WTC11 (cell line): Measurements from ENCODE around the gene WDR64. TPM values are rescaled to one million over a fixed set of nuclear protein-coding genes. Genes with fewer than 3 reads are reported as not detected.

ENCODE experiments used
- ATAC-seq: fragments of 200-7000 bp; cut with Tn5 transposase; 2 replicates; pipeline ENCODE4 v1.10.0; 2021; ENCODE audit warnings: mild to moderate bottlenecking, moderate library complexity
- CTCF ChIA-PET: fragments of 300-600 bp; sonication (Branson Sonifier 250); formaldehyde crosslinking; loops from one replicate; lab custom pipeline; 2021; ENCODE audit warnings: antibody characterized with exemption; lab: Charles Lee
- POLR2A ChIA-PET: fragments of 350-600 bp; sonication (Branson Sonifier 250); formaldehyde crosslinking; loops from one replicate; lab custom pipeline; 2021; ENCODE audit warnings: antibody characterized with exemption; lab: Charles Lee
- DNase-seq: peaks from one replicate; pipeline ENCODE4 v3.0.0; 2021; ENCODE audit warnings: low spot score
- H3K27ac Mint-ChIP-seq: 2 replicates; pipeline ENCODE4 v1.8.0; 2021; ENCODE audit warnings: mixed read lengths
- H3K27me3 Mint-ChIP-seq: 2 replicates; pipeline ENCODE4 v1.8.0; 2021; ENCODE audit warnings: low read depth, mild to moderate bottlenecking, moderate library complexity, mixed read lengths
- H3K36me3 Mint-ChIP-seq: 2 replicates; pipeline ENCODE4 v1.8.0; 2021; ENCODE audit warnings: mixed read lengths
- H3K4me1 Mint-ChIP-seq: 2 replicates; pipeline ENCODE4 v1.8.0; 2022; ENCODE audit warnings: mixed read lengths
- H3K4me3 Mint-ChIP-seq: 2 replicates; pipeline ENCODE4 v1.8.0; 2021; ENCODE audit warnings: mild to moderate bottlenecking, moderate library complexity, mixed read lengths
- H3K9me3 Mint-ChIP-seq: 2 replicates; pipeline ENCODE4 v1.8.0; 2021; ENCODE audit warnings: mixed read lengths
- ATF1 ChIP-seq: sonication (generic); formaldehyde crosslinking; IDR thresholded peaks from 2 replicates; pipeline ENCODE4 v1.8.1; 2023; ENCODE audit warnings: mild to moderate bottlenecking, moderate library complexity, missing genetic modification reagents
- CBFB ChIP-seq: sonication (generic); formaldehyde crosslinking; IDR thresholded peaks from 2 replicates; pipeline ENCODE4 v1.8.1; 2022; ENCODE audit warnings: mild to moderate bottlenecking, low read depth, missing genetic modification reagents
- FOXK1 ChIP-seq: sonication (generic); formaldehyde crosslinking; IDR thresholded peaks from 2 replicates; pipeline ENCODE4 v1.8.0; 2022; ENCODE audit warnings: mild to moderate bottlenecking, moderate library complexity, missing genetic modification reagents
- FOXP1 ChIP-seq: sonication (generic); formaldehyde crosslinking; IDR thresholded peaks from 2 replicates; pipeline ENCODE4 v1.8.0; 2022; ENCODE audit warnings: missing genetic modification reagents, mild to moderate bottlenecking, moderate library complexity, borderline replicate concordance
- GABPB1 ChIP-seq: sonication (generic); formaldehyde crosslinking; IDR thresholded peaks from 2 replicates; pipeline ENCODE4 v1.8.1; 2023; ENCODE audit warnings: mild to moderate bottlenecking, missing genetic modification reagents
- JAZF1 ChIP-seq: fragments of 250-450 bp; sonication (Bioruptor Pico); IDR thresholded peaks from 2 replicates; pipeline ENCODE4 v1.9.0; 2021; ENCODE audit warnings: moderate library complexity, mild to moderate bottlenecking, inconsistent platforms
- NFYB ChIP-seq: sonication (generic); formaldehyde crosslinking; conservative IDR thresholded peaks from 2 replicates; pipeline ENCODE4 v1.8.0; 2022; ENCODE audit warnings: low read depth, missing genetic modification reagents
- NR1H2 ChIP-seq: sonication (generic); formaldehyde crosslinking; IDR thresholded peaks from 2 replicates; pipeline ENCODE4 v1.9.0; 2021; ENCODE audit warnings: mild to moderate bottlenecking, moderate library complexity, missing genetic modification reagents
- OVOL2 ChIP-seq: fragments of 250-450 bp; sonication (Bioruptor Pico); IDR thresholded peaks from 2 replicates; pipeline ENCODE4 v1.9.0; 2021; ENCODE audit warnings: mild to moderate bottlenecking, borderline replicate concordance
- RORB ChIP-seq: fragments of 250-450 bp; sonication (Bioruptor Pico); IDR thresholded peaks from 2 replicates; pipeline ENCODE4 v1.9.0; 2021; ENCODE audit warnings: mild to moderate bottlenecking
- SMAD4 ChIP-seq: sonication (generic); formaldehyde crosslinking; IDR thresholded peaks from 2 replicates; pipeline ENCODE4 v1.8.0; 2022; ENCODE audit warnings: mild to moderate bottlenecking, missing genetic modification reagents
- SOX15 ChIP-seq: fragments of 250-450 bp; sonication (Bioruptor Pico); IDR thresholded peaks from 2 replicates; pipeline ENCODE4 v1.9.0; 2021; ENCODE audit warnings: mild to moderate bottlenecking
- SP1 ChIP-seq: sonication (generic); formaldehyde crosslinking; conservative IDR thresholded peaks from 2 replicates; pipeline ENCODE4 v1.8.1; 2022; ENCODE audit warnings: missing genetic modification reagents
- TEAD1 ChIP-seq: sonication (generic); formaldehyde crosslinking; IDR thresholded peaks from 2 replicates; pipeline ENCODE4 v1.8.0; 2022; ENCODE audit warnings: mild to moderate bottlenecking, missing genetic modification reagents
- ZNF232 ChIP-seq: sonication (generic); formaldehyde crosslinking; IDR thresholded peaks from 2 replicates; pipeline ENCODE4 v1.8.0; 2022; ENCODE audit warnings: mild to moderate bottlenecking, missing genetic modification reagents
- ZNF396 ChIP-seq: fragments of 250-450 bp; sonication (Bioruptor Pico); IDR thresholded peaks from 2 replicates; pipeline ENCODE4 v1.8.0; 2021; ENCODE audit warnings: mild to moderate bottlenecking, moderate library complexity, borderline replicate concordance
- total RNA-seq: library from RNA; stranded (reverse); gene quantifications from 3 replicates; pipeline ENCODE4 v1.2.3, GENCODE V29; 2021
- TF ChIP-seq, protein P1 (sequence below): fragments of 250-450 bp; sonication (Bioruptor Pico); IDR thresholded peaks from 2 replicates; pipeline ENCODE4 v2.1.2; 2022; ENCODE audit warnings: mild to moderate bottlenecking, moderate library complexity
- TF ChIP-seq, protein P2 (sequence below): fragments of 250-450 bp; sonication (Bioruptor Pico); IDR thresholded peaks from 2 replicates; pipeline ENCODE4 v1.9.0; 2021; ENCODE audit warnings: mild to moderate bottlenecking, borderline replicate concordance
- TF ChIP-seq, protein P3 (sequence below): sonication (generic); formaldehyde crosslinking; IDR thresholded peaks from 2 replicates; pipeline ENCODE4 v1.8.1; 2022; ENCODE audit warnings: low read depth, mild to moderate bottlenecking, moderate library complexity, missing genetic modification reagents, borderline replicate concordance
- TF ChIP-seq, protein P4 (sequence below): sonication (generic); formaldehyde crosslinking; IDR thresholded peaks from 2 replicates; pipeline ENCODE4 v1.8.1; 2023; ENCODE audit warnings: mild to moderate bottlenecking, missing genetic modification reagents, moderate library complexity
- TF ChIP-seq, protein P5 (sequence below): sonication (generic); formaldehyde crosslinking; IDR thresholded peaks from 2 replicates; pipeline ENCODE4 v1.8.1; 2023; ENCODE audit warnings: mild to moderate bottlenecking, missing genetic modification reagents
- TF ChIP-seq, protein P6 (sequence below): sonication (generic); formaldehyde crosslinking; IDR thresholded peaks from 2 replicates; pipeline ENCODE4 v1.8.0; 2022; ENCODE audit warnings: missing genetic modification reagents
- TF ChIP-seq, protein P7 (sequence below): fragments of 250-450 bp; sonication (Bioruptor Pico); IDR thresholded peaks from 2 replicates; pipeline ENCODE4 v1.9.0; 2021; ENCODE audit warnings: moderate library complexity, mild to moderate bottlenecking, inconsistent platforms, borderline replicate concordance

The WDR64 gene
- total RNA-seq, 1 experiment from 2014 or later = not detected

DNA sequence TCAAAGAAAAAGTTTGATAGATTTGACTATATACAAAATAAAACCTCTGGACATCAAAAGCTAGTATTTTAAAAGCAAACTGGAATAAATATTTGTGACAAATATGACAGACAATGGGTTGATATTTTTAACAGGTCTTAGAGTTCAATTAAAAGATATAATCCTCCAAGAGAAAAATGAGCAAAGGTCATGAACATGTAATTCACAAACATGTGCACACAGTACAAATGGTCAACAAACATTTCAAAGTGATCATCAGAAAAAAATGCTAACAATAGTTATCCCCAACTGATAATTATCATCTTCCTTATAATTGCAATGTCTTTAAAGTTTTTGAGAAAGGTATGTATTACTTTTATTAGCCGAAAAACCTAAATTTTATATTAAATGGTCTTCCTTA, 32.0 kb downstream of the WDR64 start:
- peaks cover 4% of the 10 kb centered on the region; the same call in 1 of the 2 replicates for H3K9me3 Mint-ChIP-seq
- no peaks in the 10 kb centered on the region for H3K36me3 Mint-ChIP-seq
- no peaks in the 10 kb centered on the region for H3K27me3 Mint-ChIP-seq
- no peak for DNase-seq
- TF ChIP-seq TEAD1 (CRISPR knock-in tag) (no peak), NFYB (CRISPR knock-in tag) (no peak), GABPB1 (CRISPR knock-in tag) (no peak), SOX15 (CRISPR knock-in tag) (no peak), FOXK1 (no peak), ZNF396 (CRISPR knock-in tag) (no peak), ZNF232 (no peak), FOXP1 (no peak), NR1H2 (no peak)
- TF ChIP-seq, protein P1, sequence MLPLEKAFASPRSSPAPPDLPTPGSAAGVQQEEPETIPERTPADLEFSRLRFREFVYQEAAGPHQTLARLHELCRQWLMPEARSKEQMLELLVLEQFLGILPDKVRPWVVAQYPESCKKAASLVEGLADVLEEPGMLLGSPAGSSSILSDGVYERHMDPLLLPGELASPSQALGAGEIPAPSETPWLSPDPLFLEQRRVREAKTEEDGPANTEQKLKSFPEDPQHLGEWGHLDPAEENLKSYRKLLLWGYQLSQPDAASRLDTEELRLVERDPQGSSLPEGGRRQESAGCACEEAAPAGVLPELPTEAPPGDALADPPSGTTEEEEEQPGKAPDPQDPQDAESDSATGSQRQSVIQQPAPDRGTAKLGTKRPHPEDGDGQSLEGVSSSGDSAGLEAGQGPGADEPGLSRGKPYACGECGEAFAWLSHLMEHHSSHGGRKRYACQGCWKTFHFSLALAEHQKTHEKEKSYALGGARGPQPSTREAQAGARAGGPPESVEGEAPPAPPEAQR (CRISPR knock-in tag) = no peak
- TF ChIP-seq, protein P2, sequence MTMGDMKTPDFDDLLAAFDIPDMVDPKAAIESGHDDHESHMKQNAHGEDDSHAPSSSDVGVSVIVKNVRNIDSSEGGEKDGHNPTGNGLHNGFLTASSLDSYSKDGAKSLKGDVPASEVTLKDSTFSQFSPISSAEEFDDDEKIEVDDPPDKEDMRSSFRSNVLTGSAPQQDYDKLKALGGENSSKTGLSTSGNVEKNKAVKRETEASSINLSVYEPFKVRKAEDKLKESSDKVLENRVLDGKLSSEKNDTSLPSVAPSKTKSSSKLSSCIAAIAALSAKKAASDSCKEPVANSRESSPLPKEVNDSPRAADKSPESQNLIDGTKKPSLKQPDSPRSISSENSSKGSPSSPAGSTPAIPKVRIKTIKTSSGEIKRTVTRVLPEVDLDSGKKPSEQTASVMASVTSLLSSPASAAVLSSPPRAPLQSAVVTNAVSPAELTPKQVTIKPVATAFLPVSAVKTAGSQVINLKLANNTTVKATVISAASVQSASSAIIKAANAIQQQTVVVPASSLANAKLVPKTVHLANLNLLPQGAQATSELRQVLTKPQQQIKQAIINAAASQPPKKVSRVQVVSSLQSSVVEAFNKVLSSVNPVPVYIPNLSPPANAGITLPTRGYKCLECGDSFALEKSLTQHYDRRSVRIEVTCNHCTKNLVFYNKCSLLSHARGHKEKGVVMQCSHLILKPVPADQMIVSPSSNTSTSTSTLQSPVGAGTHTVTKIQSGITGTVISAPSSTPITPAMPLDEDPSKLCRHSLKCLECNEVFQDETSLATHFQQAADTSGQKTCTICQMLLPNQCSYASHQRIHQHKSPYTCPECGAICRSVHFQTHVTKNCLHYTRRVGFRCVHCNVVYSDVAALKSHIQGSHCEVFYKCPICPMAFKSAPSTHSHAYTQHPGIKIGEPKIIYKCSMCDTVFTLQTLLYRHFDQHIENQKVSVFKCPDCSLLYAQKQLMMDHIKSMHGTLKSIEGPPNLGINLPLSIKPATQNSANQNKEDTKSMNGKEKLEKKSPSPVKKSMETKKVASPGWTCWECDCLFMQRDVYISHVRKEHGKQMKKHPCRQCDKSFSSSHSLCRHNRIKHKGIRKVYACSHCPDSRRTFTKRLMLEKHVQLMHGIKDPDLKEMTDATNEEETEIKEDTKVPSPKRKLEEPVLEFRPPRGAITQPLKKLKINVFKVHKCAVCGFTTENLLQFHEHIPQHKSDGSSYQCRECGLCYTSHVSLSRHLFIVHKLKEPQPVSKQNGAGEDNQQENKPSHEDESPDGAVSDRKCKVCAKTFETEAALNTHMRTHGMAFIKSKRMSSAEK = no peak
- TF ChIP-seq, protein P3, sequence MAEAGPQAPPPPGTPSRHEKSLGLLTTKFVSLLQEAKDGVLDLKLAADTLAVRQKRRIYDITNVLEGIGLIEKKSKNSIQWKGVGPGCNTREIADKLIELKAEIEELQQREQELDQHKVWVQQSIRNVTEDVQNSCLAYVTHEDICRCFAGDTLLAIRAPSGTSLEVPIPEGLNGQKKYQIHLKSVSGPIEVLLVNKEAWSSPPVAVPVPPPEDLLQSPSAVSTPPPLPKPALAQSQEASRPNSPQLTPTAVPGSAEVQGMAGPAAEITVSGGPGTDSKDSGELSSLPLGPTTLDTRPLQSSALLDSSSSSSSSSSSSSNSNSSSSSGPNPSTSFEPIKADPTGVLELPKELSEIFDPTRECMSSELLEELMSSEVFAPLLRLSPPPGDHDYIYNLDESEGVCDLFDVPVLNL = no peak
- TF ChIP-seq, protein P4, sequence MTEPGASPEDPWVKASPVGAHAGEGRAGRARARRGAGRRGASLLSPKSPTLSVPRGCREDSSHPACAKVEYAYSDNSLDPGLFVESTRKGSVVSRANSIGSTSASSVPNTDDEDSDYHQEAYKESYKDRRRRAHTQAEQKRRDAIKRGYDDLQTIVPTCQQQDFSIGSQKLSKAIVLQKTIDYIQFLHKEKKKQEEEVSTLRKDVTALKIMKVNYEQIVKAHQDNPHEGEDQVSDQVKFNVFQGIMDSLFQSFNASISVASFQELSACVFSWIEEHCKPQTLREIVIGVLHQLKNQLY (CRISPR knock-in tag) = no peak
- TF ChIP-seq, protein P5, sequence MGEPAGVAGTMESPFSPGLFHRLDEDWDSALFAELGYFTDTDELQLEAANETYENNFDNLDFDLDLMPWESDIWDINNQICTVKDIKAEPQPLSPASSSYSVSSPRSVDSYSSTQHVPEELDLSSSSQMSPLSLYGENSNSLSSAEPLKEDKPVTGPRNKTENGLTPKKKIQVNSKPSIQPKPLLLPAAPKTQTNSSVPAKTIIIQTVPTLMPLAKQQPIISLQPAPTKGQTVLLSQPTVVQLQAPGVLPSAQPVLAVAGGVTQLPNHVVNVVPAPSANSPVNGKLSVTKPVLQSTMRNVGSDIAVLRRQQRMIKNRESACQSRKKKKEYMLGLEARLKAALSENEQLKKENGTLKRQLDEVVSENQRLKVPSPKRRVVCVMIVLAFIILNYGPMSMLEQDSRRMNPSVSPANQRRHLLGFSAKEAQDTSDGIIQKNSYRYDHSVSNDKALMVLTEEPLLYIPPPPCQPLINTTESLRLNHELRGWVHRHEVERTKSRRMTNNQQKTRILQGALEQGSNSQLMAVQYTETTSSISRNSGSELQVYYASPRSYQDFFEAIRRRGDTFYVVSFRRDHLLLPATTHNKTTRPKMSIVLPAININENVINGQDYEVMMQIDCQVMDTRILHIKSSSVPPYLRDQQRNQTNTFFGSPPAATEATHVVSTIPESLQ (CRISPR knock-in tag) = no peak
- TF ChIP-seq, all 79 proteins: peak for 0
- CTCF ChIA-PET = no interaction called here
- ATAC-seq = no peak
- Mint-ChIP-seq H3K27ac (no peak overlapping the region), H3K4me1 (no peaks in the 10 kb centered on the region), H3K4me3 (no peak overlapping the region)
- POLR2A ChIA-PET = no interaction called here

DNA sequence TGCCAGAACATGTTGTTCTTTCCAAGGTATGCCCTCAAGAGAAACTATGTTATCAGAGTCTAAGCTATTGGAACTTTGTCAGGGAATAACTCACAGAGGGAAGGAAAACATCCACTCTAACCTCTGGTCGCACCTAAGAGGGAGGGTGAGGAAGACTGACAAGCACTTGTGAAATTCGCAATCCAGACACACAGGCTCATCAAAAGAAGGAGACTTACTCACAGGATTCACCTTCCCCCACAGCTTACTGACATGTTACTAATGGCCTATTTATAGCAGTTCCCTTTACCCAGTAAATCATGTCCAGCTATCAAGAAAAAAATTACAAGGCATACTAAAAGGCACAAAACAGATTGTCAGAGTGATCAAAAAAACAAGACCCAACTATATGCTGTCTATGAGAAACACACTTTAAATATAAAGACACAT, 36.9 kb downstream of the WDR64 start:
- Mint-ChIP-seq H3K27ac (no peak overlapping the region), H3K4me1 (no peaks in the 10 kb centered on the region), H3K36me3 (no peaks in the 10 kb centered on the region), H3K4me3 (no peak overlapping the region), H3K9me3 (no peaks in the 10 kb centered on the region), H3K27me3 (no peaks in the 10 kb centered on the region)
- ChIA-PET POLR2A (no interaction called here), CTCF (no interaction called here)
- ATAC-seq (no peak), DNase-seq (no peak)
- TF ChIP-seq RORB (CRISPR knock-in tag) (no peak), CBFB (CRISPR knock-in tag) (no peak), SP1 (CRISPR knock-in tag) (no peak), ATF1 (no peak), JAZF1 (no peak), OVOL2 (CRISPR knock-in tag) (no peak), SMAD4 (CRISPR knock-in tag) (no peak)
- TF ChIP-seq, protein P6, sequence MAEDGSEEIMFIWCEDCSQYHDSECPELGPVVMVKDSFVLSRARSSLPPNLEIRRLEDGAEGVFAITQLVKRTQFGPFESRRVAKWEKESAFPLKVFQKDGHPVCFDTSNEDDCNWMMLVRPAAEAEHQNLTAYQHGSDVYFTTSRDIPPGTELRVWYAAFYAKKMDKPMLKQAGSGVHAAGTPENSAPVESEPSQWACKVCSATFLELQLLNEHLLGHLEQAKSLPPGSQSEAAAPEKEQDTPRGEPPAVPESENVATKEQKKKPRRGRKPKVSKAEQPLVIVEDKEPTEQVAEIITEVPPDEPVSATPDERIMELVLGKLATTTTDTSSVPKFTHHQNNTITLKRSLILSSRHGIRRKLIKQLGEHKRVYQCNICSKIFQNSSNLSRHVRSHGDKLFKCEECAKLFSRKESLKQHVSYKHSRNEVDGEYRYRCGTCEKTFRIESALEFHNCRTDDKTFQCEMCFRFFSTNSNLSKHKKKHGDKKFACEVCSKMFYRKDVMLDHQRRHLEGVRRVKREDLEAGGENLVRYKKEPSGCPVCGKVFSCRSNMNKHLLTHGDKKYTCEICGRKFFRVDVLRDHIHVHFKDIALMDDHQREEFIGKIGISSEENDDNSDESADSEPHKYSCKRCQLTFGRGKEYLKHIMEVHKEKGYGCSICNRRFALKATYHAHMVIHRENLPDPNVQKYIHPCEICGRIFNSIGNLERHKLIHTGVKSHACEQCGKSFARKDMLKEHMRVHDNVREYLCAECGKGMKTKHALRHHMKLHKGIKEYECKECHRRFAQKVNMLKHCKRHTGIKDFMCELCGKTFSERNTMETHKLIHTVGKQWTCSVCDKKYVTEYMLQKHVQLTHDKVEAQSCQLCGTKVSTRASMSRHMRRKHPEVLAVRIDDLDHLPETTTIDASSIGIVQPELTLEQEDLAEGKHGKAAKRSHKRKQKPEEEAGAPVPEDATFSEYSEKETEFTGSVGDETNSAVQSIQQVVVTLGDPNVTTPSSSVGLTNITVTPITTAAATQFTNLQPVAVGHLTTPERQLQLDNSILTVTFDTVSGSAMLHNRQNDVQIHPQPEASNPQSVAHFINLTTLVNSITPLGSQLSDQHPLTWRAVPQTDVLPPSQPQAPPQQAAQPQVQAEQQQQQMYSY (CRISPR knock-in tag) = no peak
- TF ChIP-seq, protein P7, sequence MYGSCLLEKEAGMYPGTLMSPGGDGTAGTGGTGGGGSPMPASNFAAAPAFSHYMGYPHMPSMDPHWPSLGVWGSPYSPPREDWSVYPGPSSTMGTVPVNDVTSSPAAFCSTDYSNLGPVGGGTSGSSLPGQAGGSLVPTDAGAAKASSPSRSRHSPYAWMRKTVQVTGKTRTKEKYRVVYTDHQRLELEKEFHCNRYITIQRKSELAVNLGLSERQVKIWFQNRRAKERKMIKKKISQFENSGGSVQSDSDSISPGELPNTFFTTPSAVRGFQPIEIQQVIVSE (CRISPR knock-in tag) = no peak
